ENCODE results near the gene CALML6.
"Not testable (repeated sequence)": the region's sequence is repeated elsewhere in the genome, so short reads cannot be mapped to it uniquely, and the experiment has no call there.

Gene CALML6

DNA sequence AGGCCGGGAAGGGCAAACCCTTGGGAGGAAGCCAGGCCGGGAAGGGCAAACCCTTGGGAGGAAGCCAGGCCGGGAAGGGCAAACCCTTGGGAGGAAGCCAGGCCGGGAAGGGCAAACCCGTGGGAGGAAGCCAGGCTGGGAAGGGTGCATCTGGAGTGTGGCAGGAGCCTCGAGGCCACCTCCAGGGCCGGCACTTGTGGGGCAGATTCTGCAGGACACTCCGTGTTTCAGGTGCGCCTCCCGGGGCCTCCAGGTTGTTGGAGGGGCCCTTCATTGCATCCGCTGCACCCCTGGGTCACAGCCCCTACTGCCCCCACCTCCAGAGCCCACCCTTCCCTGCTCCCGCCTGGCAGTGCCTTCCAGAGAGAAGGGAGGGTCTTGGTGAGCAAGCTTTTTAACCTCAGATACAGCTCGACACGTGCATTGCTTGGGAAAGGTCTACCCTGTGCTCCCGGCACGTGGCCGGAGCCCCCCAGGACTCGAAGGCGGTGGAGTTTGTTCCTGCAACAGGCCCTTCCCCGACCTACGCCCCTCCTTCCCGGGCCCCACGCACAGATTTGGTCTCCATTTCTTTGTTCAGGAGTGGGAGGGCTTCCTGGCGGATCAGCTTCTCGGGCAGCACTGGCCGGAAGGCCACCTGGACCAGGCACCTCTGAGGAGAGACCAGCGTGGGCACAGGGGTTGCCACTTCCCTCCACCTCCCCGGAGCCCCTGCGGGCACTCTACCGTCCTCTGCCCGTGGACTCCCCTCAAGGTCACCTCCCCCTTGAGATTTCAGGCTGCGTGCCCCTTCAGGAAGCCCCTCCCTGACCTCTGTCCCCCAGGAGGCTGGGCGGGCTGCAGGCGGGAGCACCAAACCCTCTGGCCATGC lies 13.4 kb downstream of the CALML6 start:
- no peak overlapping the region for H3K4me3 ChIP-seq (ENCODE audit: low read depth, low read length)
- TF ChIP-seq, protein P1, sequence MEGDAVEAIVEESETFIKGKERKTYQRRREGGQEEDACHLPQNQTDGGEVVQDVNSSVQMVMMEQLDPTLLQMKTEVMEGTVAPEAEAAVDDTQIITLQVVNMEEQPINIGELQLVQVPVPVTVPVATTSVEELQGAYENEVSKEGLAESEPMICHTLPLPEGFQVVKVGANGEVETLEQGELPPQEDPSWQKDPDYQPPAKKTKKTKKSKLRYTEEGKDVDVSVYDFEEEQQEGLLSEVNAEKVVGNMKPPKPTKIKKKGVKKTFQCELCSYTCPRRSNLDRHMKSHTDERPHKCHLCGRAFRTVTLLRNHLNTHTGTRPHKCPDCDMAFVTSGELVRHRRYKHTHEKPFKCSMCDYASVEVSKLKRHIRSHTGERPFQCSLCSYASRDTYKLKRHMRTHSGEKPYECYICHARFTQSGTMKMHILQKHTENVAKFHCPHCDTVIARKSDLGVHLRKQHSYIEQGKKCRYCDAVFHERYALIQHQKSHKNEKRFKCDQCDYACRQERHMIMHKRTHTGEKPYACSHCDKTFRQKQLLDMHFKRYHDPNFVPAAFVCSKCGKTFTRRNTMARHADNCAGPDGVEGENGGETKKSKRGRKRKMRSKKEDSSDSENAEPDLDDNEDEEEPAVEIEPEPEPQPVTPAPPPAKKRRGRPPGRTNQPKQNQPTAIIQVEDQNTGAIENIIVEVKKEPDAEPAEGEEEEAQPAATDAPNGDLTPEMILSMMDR (conservative IDR thresholded peaks at IDR 0.05; ENCODE audit: low read depth, low read length), result no peak
- no peak for DNase-seq (ENCODE audit: low read depth)

DNA sequence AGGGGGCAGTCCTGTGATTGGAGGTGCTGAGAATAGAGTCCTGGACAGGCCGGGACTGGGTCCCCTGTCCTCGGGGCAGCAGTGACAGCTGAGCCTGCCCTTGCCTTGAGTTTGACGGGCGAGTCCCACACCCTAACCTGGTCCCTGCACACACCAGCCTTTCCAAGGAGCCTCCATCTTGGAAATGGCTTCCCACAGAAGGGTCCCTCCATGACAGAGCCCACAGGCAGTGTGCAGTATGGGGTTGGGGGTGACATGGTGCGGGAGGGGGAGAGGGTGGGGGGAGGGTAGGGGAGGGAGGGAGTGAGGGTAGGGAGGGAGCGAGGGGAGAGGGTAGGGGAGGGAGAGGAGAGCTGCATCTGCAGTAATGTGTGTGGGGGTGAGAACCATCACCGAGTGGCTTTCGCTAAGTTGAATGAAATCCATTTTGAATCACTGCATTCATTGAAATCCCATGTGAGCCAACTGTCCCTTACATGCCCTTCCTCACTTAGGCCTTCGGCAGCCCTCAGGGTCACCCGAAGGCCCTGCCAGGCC lies 14.1 kb downstream of the CALML6 start:
- DNase-seq (ENCODE audit: low read depth), result no peak
- no peak overlapping the region for H3K4me3 ChIP-seq (ENCODE audit: low read depth, low read length)
- TF ChIP-seq, protein P1 (conservative IDR thresholded peaks at IDR 0.05; ENCODE audit: low read depth, low read length), result no peak

DNA sequence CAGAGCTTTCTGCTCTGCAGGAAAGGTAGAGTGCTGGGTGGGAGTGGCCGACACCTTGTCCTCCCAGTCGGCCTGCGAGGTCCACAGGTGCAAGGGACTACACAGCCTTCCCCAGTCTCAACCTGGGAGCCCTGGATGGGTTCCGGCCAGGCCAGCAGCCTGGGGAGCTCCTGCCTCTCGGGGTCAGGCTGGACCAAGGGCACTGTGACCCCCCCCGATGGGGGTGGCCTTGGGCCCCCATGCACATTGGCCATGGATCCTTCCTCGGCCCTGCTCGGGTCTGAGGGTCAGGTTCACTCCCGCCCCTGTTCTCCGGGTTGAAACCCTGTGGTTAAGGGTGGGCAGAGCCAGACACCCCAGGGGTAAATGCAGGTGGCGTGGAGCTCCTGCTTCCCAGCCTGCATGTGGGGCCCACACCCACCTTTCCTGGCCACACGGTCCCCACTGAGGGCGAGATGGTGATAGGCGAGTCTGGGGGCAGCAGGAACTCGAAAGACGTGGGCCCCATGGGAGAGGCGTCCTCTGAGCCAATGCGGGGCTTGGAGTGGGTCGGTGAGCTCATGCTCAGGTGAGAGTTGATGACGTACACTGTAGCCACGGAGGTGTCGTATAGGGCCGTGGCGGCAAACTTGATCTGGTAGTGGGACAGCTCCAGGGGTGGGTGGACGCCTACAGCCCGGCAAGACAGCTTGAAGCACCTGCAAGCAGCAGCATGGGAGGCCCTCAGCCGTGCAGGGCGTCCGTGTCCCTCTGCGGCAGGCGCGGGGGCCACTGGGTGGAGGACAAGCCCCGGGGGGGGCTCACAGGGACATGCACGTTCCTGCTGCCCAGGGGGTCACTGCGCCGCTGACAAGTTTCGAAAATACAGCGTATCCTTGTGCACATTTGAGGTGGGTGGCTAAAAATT lies 14.8 kb downstream of the CALML6 start:
- TF ChIP-seq, protein P1 (conservative IDR thresholded peaks at IDR 0.05; ENCODE audit: low read depth, low read length), result no peak

DNA sequence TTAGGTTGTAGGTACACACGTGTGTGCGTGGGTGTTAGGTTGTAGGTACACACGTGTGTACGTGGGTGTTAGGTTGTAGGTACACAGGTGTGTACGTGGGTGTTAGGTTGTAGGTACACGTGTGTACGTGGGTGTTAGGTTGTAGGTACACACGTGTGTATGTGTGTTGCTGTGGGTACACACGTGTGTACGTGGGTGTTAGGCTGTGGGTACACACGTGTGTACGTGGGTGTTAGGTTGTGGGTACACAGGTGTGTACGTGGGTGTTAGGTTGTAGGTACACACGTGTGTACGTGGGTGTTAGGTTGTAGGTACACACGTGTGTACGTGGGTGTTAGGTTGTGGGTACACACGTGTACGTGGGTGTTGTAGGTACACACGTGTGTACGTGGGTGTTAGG lies 19.8 kb downstream of the CALML6 start:
- DNase-seq (ENCODE audit: low read depth); H3K4me3 ChIP-seq (ENCODE audit: low read depth, low read length): not testable (repeated sequence)

More for the DNA sequence above, 14.8 kb downstream of the CALML6 start:
- no peak overlapping the region for H3K4me3 ChIP-seq (ENCODE audit: low read depth, low read length)
- DNase-seq (ENCODE audit: low read depth), result no peak

DNA sequence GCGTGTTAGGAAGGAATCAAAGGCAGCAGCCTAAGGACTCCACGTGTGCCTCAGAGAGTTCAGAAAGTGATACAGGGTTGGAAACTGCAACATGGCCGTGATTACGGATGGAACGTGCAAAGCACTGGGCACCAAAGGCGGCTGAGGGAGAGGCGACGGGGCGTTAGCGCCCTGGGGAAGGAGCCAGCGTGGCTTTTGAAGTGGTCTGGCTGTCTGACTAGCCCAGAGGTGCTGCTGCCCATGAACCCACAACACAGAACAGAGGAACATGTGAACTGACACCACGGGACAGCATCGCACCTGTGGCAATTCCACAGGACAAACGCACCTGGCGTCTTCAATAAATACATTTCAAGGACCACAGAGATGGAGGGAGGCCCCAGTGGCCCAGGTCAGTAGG lies 22.0 kb downstream of the CALML6 start:
- TF ChIP-seq, protein P1 (conservative IDR thresholded peaks at IDR 0.05; ENCODE audit: low read depth, low read length), result no peak
- DNase-seq (ENCODE audit: low read depth), result no peak

DNA sequence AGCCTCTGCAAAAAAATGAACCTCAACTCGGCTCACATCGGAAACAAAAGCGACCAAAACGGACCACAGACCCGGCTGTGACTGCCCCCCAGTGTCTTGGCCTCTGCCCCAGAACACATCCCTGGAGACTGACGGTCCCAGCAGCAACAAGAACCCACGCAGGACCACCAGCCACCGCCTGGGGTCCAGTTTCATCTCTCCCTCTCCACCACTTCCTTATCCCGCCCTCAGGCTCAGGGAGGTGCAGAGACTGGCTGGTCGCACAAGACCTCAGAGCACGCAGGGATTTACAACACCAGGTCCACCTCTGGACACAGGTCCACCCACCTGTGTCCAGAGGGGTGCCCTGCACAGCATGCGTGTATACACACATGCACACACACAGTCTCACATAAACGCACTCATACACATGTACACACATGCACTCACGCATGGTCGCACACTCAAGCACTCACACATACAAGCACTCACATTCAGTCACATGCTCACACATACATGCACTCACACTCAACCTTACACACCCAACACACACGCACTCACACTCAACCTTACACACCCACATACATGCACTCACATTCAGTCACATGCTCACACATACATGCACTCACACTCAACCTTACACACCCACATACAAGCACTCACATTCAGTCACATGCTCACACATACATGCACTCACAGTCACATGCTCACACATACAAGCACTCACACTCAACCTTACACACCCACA lies 22.7 kb downstream of the CALML6 start:
- H3K4me3 ChIP-seq (ENCODE audit: low read depth, low read length), result no peak overlapping the region
- TF ChIP-seq, protein P1 (conservative IDR thresholded peaks at IDR 0.05; ENCODE audit: low read depth, low read length), result no peak
- DNase-seq (ENCODE audit: low read depth), result no peak

More for the DNA sequence above, 22.0 kb downstream of the CALML6 start:
- H3K4me3 ChIP-seq (ENCODE audit: low read depth, low read length), result no peak overlapping the region

DNA sequence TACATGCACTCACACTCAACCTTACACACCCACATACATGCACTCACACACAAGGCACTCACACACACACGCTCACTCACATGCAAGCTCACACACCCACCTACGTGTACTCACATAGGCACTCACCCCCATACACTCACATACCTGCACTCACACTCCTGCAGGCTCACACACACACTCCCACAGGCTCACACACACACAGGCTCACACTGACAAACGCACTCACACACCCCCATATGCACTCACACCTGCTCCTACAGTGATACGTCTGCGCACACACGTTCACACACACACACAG lies 23.2 kb downstream of the CALML6 start:
- TF ChIP-seq, protein P1 (conservative IDR thresholded peaks at IDR 0.05; ENCODE audit: low read depth, low read length), result no peak
- DNase-seq (ENCODE audit: low read depth), result no peak
- H3K4me3 ChIP-seq (ENCODE audit: low read depth, low read length), result no peak overlapping the region

All from choroid plexus epithelial cell (primary cell).